GM13976 (cell line): Measurements from ENCODE around the gene NPPC.

Source experiments
- DNase-seq: peaks from one replicate; pipeline ENCODE4 v3.0.0; 2012; ENCODE audit warnings: low spot score
- CTCF ChIP-seq: IDR thresholded peaks from 2 replicates; pipeline ENCODE4 v1.5.1; 2012; ENCODE audit warnings: borderline replicate concordance, mild to moderate bottlenecking; ENCODE audit not compliant: insufficient read depth; ENCODE audit errors: extremely low read depth, missing control alignments, control extremely low read depth
- in situ Hi-C: fragments of 300-500 bp; cut with MboI; formaldehyde crosslinking; loops from one replicate; pipeline ENCODE4 v1.12.0; 2022; ENCODE audit warnings: low sequenced_read_pairs, mixed read lengths, inconsistent platforms; ENCODE audit not compliant: unreplicated experiment

NPPC gene

GRCh38 chr2:231931481-231931915, 5.3 kb upstream of the NPPC start:
- TF ChIP-seq CTCF: no peak
- no peak for DNase-seq
- in situ Hi-C loops: no loop called here

- no peak for TF ChIP-seq CTCF
- in situ Hi-C loops: no loop called here
These were observed 4.5 kb upstream of the NPPC start for GRCh38 chr2:231930593-231931281.

GRCh38 chr2:231929961-231930592, 3.9 kb upstream of the NPPC start:
- peak; percentile 39 for TF ChIP-seq CTCF
- peak; percentile 69 for DNase-seq
- in situ Hi-C loops: loop anchor here (5.0 to 10.0 kb wide), 2 partner anchors 207 to 385 kb away; no protein-coding TSS in a partner anchor

More at GRCh38 chr2:231930593-231931281, 4.5 kb upstream of the NPPC start:
- DNase-seq: no peak

GRCh38 chr2:231928901-231929725, 2.9 kb upstream of the NPPC start:
- TF ChIP-seq CTCF: no peak
- in situ Hi-C loops: loop anchor here (5.0 to 10.0 kb wide), 2 partner anchors 208 to 386 kb away; no protein-coding TSS in a partner anchor
- no peak for DNase-seq

GRCh38 chr2:231928481-231928880, 2.3 kb upstream of the NPPC start:
- TF ChIP-seq CTCF: no peak
- DNase-seq: peak; percentile 18
- in situ Hi-C loops: loop anchor here (5.0 to 10.0 kb wide), 2 partner anchors 209 to 386 kb away; no protein-coding TSS in a partner anchor

DNA sequence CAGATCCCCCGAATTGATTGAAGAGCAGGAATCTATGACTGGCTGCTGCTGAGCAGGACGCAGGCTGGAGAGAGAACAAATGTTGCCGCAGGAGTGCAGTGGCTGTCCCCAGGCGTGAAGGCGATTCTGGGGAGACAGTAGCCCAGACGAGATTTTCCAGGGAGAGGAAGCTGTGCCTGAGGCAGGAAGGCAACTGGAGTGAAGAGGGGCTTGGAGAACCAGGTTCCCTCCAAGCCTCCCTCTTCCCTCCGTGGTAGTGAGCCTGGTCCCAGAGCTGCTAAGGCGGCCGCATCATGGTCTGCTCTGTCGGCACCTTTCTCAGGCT, 1.3 kb upstream of the NPPC start:
- TF ChIP-seq CTCF: no peak
- in situ Hi-C loops: loop anchor here (5.0 to 10.0 kb wide), 2 partner anchors 210 to 387 kb away; no protein-coding TSS in a partner anchor
- DNase-seq: no peak
